HG03558 (cell line): ENCODE results near the gene KIF6.
A peak's percentile ranks its signal among the peaks of the same experiment; 100 is the strongest.

Source experiments
- ATAC-seq: cut with Tn5 transposase; IDR thresholded peaks from one replicate; pipeline ENCODE4 v1.9.1; 2021; ENCODE audit warnings: moderate number of reproducible peaks; ENCODE audit not compliant: unreplicated experiment; ENCODE audit errors: extremely low read depth

Gene KIF6

DNA sequence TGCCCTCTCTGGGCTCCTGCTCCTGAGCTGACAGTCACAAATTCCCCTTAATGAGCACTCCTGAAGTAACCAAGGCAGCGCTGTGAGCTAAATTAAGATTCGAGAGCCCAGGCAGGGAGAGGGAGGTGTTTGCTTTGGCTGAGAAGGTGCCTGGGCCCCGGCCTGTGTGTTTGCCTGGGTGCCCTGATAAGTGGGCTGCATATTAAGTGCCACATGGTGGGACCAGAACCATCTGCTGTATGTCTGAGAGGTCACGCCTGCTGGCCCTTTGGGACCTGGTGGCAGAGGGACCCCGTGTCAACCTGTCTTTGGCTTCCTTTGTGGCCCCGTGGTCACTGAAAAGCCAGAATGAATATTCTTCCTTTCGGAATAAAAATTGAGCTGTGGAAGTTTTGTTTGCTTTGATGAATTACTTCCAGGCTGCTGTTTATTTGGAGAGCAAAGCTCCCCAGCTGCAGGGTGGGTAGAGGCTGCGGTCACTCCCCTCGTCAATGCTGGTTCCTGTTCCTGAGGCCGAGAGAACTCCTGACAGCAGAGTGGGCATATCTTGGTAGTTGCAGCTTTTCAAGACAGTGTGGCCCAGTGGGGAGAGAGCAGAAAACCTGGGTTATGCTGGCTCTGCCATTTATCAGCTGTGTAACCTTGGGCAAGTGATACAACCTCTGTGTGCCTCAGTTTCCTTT lies 385.2 kb downstream of the KIF6 start:
- ATAC-seq: no peak

DNA sequence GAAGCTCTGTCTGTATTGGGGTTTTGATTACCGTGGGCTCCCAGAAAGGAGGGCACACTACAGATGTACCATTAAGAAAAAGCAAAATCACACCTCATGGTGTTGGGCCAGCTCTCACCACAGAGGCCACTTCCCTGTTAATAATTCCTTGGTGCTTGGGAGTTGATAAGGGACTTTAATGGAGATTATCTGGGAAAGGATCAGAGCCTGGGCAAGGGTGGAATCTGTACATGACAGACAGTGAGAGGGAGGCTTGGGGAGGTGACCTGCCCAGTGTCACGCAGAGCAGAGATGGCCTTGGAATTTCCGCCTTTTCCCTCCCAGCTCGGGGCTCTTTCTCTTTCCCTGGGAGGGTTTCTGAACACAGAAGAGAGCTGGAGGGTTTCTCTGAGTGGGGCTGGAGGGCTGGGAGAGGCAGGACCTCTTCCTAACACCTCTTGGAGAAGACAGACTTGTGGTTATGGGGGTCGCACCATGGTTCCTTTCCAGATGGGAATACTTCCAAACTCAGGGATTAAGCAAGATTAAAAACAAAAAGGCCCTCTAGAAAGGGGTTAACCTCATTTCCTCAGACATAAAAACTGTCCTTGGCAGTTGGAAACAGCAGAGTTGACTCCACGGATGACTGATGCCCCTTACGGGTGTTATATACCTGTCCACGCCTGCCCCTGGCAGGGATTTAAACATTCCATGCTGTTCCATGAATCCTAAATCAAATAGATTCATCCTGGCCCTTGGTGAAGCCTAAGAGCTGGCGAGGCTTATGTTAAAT lies 385.9 kb downstream of the KIF6 start:
- ATAC-seq: no peak

DNA sequence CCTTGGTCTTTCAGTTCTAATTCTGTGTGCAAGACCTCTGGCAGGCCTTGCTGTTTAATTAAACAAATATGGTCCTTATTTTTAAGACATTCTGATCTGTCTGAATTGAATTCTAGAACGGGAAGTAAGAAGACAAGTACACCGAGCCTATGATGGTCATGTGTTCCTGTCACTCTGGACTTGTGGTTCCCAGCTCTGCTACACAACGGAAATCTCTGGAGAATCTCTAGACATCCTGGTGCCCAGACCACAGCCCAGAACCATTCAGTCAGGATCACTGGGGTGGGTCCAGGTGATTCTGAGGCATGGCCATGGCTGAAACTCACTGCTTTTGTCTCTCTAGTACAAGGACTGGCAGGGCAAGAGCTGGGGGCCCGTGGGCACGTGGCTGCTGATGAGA lies 386.8 kb downstream of the KIF6 start:
- ATAC-seq: no peak

DNA sequence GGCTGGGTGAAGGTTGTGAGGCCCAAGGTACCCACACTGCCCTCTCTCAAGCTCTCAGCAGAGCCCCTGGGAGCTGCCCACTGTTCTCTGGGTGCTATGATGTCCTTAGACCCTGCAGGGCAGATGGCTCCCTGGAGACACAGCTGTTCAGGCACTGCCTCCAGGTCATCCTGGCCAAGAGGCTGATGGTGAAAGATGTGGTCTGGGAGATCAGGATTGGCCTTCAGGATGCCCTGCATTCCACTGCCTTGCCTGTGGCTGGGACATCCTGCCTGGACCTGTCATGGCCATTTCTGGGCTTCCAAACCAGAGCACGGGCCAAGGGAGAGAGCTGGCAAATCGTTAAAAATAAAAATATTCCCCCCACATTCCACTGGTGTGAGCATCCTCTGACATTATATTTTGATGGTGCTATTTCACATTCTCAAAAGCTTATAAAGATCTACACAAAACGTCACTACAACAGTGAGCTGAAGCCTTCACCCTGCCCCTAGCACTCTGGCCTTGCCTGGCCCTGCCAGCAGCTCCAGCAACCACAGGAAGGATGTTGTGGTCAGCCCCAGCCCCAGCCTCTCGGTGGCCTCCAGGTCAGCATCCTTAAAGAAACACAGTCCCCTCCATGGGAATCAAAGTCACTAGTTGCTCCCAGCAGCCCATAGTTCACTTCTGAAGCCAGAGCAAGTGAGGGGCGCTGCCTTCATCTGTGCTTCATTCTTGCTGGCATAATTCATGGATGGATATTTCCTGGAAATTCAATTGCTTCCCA lies 389.2 kb downstream of the KIF6 start:
- no peak for ATAC-seq

DNA sequence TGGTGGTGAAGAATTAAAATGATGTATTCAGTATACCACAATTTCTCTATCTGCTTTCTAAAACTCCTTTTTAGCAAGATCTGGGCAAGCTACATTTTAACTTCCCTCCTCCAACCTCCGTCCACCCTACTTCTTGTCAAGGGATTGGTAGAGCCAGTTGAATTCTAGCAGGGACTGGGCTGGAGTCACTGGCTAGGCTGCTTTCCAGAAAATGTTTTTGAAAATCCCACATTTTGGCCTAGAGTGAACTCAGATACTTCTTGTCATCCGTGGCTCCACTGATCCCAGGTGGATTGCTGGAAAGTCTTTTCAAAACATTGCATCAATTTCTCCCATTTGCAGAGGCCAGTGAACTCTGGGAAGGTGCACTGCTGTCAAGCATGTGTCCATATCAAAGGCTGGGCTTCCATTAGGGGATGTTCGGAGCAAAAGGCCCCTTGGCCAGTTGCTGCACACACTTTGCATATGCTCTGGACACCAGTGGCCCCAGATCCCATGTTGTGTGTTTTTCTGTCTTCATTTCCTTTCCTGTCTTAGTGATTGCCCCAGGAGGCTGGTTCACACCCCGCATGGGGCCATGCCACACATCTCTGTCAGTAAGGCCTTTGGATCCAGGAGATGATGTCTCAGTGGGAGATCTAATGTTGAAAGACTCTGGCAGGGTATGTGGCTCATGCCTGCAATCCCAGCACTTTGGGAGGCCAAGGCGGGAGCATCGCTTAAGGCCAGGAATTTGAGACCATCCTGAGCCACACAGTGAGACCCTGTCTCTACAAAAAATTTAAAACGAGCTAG lies 391.4 kb downstream of the KIF6 start:
- ATAC-seq: no peak

DNA sequence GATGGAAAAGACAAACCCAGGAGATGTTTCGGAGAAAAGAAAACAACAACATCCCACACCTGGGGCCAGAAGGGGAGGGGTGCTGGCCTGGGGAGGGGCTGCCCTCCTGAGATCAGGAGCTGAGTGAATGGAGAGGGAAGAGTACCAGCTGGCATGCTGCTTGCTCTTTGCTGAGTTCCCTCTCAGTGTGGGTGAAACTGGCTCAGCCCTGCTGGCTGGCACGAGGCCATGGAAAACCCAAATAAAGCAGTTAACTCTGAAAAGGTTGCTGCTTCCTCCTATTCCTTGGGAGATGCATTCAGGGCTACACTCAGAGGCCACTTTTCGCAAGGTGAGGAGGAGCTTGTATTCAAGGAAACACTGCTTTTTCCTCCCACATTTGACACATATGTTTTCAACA lies 394.7 kb downstream of the KIF6 start:
- no peak for ATAC-seq

DNA sequence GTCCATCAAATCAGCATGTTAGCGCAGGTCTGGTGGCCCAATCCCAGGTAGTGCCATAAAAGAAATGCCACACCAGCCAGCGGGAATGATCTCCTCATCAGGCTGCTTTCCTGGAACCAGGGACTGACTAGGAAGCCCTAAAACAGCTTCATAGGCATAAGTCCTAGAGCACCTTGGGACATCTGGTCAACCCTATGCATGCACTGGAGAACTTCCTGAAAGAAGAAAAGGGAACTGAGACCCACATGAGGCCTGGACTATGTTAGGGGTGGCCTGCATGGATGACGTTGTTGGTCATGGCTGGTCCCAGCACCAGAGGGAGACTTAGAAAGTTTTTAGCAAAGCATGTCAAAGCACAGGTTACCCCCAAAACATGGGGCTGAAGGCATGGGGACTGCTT lies 395.2 kb downstream of the KIF6 start:
- ATAC-seq: peak; percentile 43

DNA sequence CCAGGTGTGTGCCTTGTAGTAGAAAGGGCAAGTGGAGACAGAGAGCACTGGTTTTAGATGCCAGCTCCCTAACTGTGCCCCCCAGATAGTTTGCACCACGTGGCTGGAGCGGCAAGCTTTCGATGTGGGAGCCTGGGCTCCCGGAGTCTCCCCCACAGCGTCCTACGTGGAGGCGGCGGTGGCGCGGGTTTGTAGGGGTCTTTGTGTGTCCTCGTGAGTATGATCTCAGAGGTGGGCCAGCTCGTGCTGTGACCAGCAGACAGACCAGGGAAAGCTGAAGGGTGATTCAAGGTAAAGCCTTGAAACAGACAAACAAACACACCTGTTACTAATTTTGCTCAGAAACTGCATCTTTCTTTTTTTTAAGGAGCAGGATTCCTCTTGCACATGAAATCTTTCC lies 397.1 kb downstream of the KIF6 start:
- ATAC-seq: no peak

DNA sequence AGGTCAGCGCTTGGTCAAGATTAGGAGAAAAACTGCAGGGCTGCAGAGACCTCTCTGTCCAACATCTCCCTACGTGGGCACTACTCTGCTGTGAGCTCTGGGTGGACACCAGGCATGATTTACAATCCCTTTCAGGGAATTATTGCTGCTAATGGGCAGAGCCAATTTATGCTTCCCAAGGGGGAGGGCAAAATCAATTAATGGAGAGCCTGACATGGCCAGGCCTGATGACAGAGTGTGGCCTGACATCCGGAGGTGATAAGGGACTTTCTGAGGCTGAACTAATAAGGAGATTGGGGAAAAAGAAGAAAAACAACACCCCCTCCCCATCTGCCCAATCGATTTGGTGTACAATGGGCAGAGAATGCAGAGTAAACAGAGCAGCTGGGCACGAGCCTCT lies 397.7 kb downstream of the KIF6 start:
- no peak for ATAC-seq

DNA sequence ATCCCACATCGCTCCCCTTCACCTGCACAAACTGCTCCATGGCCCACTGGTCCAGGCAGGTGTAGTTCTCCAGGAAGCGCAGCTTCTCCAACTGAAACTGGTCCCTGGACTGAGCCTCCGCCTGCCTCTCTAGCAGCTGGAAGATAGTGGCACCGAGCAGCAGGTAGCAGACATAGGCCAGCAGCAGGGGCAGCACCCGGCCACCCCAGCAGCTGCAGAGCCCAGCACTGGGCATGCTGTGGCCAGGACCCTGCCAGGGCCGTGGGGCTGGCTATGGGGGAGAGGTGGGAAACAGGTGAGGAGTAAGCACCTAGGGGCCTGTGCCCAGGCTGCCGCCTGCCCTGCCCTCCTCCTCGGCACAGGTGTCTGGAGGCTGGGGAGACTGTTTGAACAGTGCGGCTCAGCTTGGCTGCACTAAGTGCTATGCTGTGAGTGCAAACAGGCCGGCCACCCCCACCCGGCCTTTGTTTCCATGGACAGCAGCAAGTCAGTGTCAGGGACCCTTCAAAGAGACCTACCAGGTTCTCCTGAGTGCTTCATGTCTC lies 402.8 kb downstream of the KIF6 start, which contains the start of gene KCNK16:
TSS of gene KCNK16 (minus strand) at position 397 of the 545 bp plus-strand sequence. CDS start at position 235, 162 bp downstream.
- no peak for ATAC-seq

DNA sequence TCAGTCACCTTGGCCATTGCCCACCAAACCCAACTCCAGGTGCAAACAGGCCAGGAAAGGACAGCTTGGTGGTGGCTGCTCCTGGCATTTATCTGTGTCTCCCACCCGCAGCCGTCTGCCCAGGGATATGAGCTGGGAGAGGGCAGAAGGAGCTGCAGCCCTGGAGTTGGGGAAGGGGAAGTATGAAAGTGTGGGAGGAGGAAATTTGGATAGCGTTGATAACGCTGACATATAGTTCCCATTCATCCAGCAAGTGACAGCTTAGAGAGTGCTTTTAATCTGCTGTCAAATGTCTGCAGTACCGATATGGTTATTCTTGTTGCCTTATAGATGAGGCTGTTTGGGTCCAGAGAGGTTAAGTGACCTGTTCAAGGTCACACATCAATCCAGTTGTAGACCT lies 403.4 kb downstream of the KIF6 start:
- ATAC-seq: no peak

DNA sequence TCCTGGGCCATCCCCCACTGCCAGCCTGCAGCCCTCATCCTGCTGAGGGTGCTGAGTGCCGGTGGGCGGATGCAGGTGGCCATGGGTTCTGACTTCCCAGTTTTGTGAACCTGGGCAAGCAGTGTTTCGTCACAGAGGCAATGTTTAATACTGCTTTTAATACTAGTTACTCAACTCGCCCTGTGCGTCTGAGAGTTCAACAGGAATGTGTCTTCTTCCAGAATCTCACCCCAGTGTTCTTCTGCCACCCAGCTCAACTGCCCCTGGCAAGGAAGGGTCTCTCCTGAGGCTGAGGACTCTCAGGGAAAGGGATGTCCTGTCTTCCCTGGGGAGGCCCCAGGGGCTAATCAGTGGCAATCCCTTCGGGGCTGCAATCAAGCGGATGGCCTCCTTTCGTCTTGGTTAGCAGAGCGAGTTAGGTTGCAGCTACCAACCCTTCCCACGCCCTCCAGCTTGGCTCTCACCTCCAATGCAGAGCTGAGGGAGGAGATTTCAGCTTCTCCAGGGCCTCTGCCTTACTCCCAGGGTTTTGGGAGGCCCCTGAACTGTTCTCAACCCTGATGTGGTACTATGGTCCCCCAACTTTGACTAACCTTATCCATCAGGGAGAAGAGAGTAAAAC lies 404.7 kb downstream of the KIF6 start:
- no peak for ATAC-seq

DNA sequence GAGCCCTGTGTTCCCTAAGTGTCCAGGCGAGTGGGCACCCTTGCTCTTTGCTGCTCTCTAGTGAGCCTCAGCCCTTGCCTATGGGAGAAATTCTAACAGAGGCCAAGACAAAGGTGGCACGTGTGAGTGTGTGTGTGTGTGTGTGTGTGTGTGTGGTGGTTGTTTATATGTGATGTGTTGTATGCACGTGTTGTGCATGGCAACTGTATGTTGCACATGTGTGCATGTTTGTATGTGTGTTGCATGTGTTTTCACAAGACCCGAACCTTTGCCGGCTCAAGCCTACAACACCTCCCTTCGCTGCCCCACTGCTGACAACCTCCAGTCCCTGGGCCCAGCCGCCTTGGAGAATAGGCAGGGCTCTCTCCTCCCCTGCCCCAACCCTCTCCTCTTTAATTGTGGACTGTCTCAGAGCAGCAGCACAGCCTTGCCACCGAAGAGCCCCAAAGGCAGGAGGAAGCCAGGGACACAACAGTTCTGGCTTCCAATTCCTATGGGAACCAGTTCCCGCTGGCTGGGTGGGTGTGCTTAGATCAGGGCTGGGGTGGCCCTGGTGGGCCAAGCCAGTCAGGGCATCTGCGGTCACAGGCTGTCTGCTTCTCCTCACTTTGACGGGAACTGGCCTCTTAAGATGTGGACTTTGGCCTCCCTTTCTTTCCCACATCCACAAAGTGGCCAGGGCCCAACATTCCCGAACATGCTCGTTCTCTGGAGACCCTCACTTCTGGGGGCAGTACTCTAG lies 405.4 kb downstream of the KIF6 start:
- ATAC-seq: no peak

DNA sequence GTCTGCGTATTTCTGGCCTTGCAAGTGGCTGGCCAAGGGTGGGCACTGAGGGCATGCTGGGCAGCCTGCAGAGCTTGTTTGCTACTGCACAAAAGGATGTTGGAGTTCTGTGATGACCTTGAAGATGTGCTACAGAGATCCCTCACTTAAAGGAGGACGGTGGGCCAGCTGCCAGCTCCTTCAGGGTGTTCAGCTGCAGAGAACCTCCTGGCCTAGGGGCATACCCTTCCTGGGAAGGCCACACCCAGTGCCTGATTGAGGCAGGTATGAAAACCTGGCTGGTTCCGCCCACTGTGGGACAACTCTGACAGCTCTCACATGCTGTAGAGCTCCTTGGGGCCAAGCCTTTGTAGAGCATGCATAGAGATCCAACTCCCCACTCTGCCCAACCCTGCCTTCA lies 408.0 kb downstream of the KIF6 start:
- ATAC-seq: no peak

DNA sequence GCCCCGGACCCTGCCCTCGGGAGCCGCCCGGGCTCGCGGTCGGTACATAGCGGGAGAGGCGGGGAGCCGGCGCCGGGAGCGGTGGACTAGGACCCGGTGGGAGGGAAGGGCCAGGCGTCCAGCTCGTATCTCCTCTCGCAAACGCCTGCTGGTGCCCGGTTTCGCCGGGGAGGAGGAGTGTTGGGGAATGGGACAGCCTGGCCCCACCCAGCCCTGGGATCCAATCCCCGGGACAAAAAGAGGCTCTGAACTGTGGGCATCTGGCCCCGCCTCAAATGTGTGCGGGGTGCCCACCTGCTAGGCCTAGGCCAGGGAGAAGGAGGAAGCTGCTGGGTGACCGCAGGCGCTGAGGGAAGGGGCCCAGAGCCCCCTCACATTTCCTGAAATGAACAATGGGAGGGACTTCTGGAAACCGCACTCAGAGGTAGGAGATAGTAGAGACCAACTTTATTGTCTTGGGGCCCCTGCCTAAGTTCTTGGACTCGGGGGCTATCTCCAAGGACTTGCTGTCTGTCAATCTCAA lies 410.9 kb downstream of the KIF6 start, which contains the start of gene KCNK17:
TSS of gene KCNK17 (minus strand) at position 147 of the 523 bp plus-strand sequence. CDS start at position 48, 99 bp downstream.
- ATAC-seq: no peak

DNA sequence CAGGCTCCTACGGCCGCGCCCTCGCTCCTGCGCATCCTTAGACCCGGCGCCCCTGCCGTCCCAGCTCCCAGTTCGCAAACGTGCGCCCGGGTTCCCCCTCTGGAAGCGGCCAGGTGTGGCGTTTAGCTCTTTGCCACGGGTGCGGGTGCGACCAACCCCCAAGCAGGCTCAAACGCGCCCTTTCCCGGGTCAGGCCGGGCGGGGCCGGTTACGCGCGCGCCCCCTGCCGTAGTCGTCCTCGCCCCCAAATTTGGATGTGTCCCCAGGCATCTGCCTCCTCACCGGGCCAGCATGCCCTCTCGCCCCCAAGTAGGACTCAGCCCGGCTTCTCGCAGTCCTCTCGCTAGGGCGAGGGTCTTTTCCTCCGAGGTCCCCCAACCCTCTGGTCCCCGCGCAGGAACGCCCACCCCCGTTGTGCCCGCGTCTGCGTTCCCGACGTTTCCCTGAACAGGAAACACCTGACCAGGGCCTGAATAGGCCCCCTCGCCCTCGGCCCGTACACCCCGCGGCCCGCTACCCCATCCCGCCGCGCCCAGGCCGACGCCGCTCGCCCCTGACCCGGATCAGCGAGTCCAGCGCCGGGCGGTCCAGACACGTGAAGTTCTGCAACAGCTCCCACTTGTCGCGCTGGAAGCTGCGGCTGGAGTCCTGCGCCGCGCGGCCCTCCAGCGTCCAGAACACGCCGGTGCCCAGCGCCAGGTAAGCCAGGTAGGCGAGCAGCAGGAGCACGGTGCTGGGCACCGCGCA lies 411.5 kb downstream of the KIF6 start:
- no peak for ATAC-seq

DNA sequence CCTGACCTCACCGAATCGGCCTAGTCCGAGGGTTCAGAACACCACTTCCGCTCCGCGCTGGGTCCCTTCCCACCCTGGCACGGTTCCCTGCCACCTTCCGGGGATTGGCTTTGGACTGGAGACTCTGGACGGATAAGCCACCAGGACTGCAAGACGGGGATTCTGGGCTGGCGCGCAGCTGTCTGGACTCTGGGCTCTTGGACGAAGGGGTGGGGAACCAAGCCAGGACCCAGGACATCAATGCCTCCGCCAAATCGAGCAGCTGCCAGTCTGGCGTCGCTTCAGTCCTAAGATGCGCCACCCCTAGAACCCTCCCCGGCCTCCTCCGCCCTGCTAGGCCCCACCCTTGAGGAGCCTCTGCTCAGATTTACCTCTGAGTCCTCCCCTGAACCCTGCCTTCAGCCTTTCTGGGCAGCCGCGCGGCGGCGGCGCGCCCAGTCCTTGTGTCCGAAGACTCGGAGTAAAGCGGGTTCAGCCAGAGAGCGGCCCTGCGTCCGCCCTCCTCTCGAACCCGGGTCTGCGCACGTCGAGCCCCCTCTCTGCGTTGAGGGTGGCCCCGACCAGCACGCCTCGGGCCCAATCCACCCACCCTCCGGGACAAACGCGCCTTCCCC lies 412.2 kb downstream of the KIF6 start:
- ATAC-seq: no peak
